Gastrocnemius medialis (tissue), 4 donors: ENCODE data around the gene NEDD1.

Experiments
- POLR2A ChIP-seq, 2 donors: fragments of 450-650 bp; IDR thresholded peaks; one replicate each; pipeline ENCODE4 v1.6.1; 2017; ENCODE audit warnings: antibody characterized with exemption in 2 of 2, mild to moderate bottlenecking in 2 of 2, moderate library complexity in 2 of 2
- TF ChIP-seq, protein P1 (sequence below), 5 experiments: fragments of 450-650 bp in 3 of 5; fragments of 200-600 bp in 2 of 5; sonication (generic) in 2 of 5; IDR thresholded peaks in 4 of 5; conservative IDR thresholded peaks in 1 of 5; 1 replicate in 4 of 5; 2 replicates in 1 of 5; pipeline ENCODE4 v1.5.1; 2016 to 2019; ENCODE audit warnings: antibody characterized with exemption in 5 of 5, mild to moderate bottlenecking in 3 of 5, moderate library complexity in 3 of 5

DNA sequence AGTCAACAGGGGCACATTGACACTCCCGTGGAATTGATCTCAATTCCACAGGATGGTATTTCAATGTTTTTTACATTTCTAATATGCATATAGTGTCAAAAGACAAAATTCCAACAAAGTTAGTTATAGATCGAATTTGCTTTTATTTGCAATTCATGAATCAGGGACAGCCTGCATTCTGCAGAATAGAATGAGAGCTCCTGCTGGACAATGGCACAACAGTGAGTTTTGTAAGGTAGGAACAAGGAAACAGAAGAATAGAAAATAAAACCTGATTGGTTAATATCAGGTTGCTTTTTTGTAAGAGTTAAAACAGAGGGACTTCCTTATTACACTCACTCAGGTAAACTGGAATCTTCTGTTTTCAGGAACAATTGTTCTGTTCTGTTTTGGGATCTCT is 32.8 kb upstream of the NEDD1 start:
- TF ChIP-seq, protein P1, sequence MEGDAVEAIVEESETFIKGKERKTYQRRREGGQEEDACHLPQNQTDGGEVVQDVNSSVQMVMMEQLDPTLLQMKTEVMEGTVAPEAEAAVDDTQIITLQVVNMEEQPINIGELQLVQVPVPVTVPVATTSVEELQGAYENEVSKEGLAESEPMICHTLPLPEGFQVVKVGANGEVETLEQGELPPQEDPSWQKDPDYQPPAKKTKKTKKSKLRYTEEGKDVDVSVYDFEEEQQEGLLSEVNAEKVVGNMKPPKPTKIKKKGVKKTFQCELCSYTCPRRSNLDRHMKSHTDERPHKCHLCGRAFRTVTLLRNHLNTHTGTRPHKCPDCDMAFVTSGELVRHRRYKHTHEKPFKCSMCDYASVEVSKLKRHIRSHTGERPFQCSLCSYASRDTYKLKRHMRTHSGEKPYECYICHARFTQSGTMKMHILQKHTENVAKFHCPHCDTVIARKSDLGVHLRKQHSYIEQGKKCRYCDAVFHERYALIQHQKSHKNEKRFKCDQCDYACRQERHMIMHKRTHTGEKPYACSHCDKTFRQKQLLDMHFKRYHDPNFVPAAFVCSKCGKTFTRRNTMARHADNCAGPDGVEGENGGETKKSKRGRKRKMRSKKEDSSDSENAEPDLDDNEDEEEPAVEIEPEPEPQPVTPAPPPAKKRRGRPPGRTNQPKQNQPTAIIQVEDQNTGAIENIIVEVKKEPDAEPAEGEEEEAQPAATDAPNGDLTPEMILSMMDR (IDR thresholded peaks at IDR 0.05 in 4 of 5, conservative IDR thresholded peaks at IDR 0.05 in 1 of 5): no peak
- no peak for TF ChIP-seq POLR2A (IDR thresholded peaks at IDR 0.05)
